ENCODE measurements around the gene PRADC1. TPM values are rescaled to one million over a fixed set of nuclear protein-coding genes. Genes with fewer than 3 reads are reported as not detected.

PRADC1 gene
- total and polyA plus RNA-seq, 9 of the 15 experiments (the other 6 are each of a cell fraction or from before 2014, with no cell fraction given), result 7.3 to 47.4 (median 34.2) TPM

- Histone ChIP-seq H3K27ac (ENCODE audit: extremely low read depth, low read depth, low read length) (no peak overlapping the region), H3K4me2 (ENCODE audit: insufficient read depth, low read length) (no peak overlapping the region), H3K9me1 (ENCODE audit: control insufficient read depth, insufficient read depth, low read length) (no peaks in the 10 kb centered on the region), H3K4me3 (no peak overlapping the region), H3K79me2 (ENCODE audit: control insufficient read depth, insufficient read depth, low read length) (no peaks in the 10 kb centered on the region), H3K4me1 (replicated peaks in 1 of 2; ENCODE audit: control insufficient read depth in 2 of 2, insufficient read depth in 2 of 2, low read length in 2 of 2) (peaks cover 0 to 6% of the 10 kb centered on the region in 2 experiments; a peak in 2 of 5 replicates), H3K9me3 (replicated peaks; ENCODE audit: control insufficient read depth, insufficient read depth, low read depth, low read length) (no peaks in the 10 kb centered on the region), H3K27me3 (ENCODE audit: control insufficient read depth in 2 of 2, insufficient read depth in 2 of 2, low read length in 2 of 2) (peaks cover 12 to 29% of the 10 kb centered on the region in 2 experiments; a peak in 4 of 5 replicates), H3K9ac (ENCODE audit: insufficient read depth in 1 of 2, low read depth in 2 of 2, low read length in 2 of 2) (no peak overlapping the region), H3K36me3 (ENCODE audit: control insufficient read depth, insufficient read depth, low read length) (no peaks in the 10 kb centered on the region), H4K20me1 (replicated peaks; ENCODE audit: control insufficient read depth, insufficient read depth, low read length) (no peaks in the 10 kb centered on the region), H2AFZ (ENCODE audit: low read depth, low read length) (no peak overlapping the region)
- FAIRE-seq, result no peak
- intact Hi-C loops (cut with micrococcal nuclease) (no loop called here), in situ Hi-C loops (cut with MboI) (no loop called here)
- no peak for ATAC-seq
- BruUV-seq (replicated peaks), result no TSS peak
- DNase-seq (ENCODE audit: extremely low read depth in 1 of 4, low spot score in 3 of 4), result no peak
- ChIA-PET CTCF (ENCODE audit: low intra/inter-chr PET ratio) (no interaction called here), POLR2A (no interaction called here)
- TF ChIP-seq YY1 (IDR thresholded peaks at IDR 0.05; ENCODE audit: borderline replicate concordance in 1 of 3, control insufficient read depth in 1 of 3, extremely low read depth in 1 of 3, insufficient read depth in 3 of 3, insufficient read length in 1 of 3, insufficient replicate concordance in 2 of 3, low read depth in 1 of 3, low read length in 2 of 3) (no peak), SRSF9 (IDR thresholded peaks at IDR 0.05; ENCODE audit: borderline replicate concordance, low read depth, low read length) (no peak), HDAC1 (IDR thresholded peaks at IDR 0.05) (no peak), MEIS2 (IDR thresholded peaks at IDR 0.05; ENCODE audit: partially characterized antibody) (no peak), ARID3A (IDR thresholded peaks at IDR 0.05; ENCODE audit: borderline replicate concordance, low read depth, low read length) (no peak), POU5F1 (IDR thresholded peaks at IDR 0.05; ENCODE audit: borderline replicate concordance, low read depth, low read length, partially characterized antibody) (no peak), PHTF2 (CRISPR knock-in tag; IDR thresholded peaks at IDR 0.05) (no peak), ZNF133 (CRISPR knock-in tag; IDR thresholded peaks at IDR 0.05) (no peak), NFE2 (IDR thresholded peaks at IDR 0.05; ENCODE audit: low read depth) (no peak), ZNF696 (CRISPR knock-in tag; conservative IDR thresholded peaks at IDR 0.05) (no peak), ZNF444 (CRISPR knock-in tag; IDR thresholded peaks at IDR 0.05) (no peak), FOXK1 (CRISPR knock-in tag; IDR thresholded peaks at IDR 0.05; ENCODE audit: borderline replicate concordance) (no peak)
- TF ChIP-seq, protein P1, sequence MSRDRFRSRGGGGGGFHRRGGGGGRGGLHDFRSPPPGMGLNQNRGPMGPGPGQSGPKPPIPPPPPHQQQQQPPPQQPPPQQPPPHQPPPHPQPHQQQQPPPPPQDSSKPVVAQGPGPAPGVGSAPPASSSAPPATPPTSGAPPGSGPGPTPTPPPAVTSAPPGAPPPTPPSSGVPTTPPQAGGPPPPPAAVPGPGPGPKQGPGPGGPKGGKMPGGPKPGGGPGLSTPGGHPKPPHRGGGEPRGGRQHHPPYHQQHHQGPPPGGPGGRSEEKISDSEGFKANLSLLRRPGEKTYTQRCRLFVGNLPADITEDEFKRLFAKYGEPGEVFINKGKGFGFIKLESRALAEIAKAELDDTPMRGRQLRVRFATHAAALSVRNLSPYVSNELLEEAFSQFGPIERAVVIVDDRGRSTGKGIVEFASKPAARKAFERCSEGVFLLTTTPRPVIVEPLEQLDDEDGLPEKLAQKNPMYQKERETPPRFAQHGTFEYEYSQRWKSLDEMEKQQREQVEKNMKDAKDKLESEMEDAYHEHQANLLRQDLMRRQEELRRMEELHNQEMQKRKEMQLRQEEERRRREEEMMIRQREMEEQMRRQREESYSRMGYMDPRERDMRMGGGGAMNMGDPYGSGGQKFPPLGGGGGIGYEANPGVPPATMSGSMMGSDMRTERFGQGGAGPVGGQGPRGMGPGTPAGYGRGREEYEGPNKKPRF (IDR thresholded peaks at IDR 0.05; ENCODE audit: low read depth, low read length), result no peak
- TF ChIP-seq, protein P2, sequence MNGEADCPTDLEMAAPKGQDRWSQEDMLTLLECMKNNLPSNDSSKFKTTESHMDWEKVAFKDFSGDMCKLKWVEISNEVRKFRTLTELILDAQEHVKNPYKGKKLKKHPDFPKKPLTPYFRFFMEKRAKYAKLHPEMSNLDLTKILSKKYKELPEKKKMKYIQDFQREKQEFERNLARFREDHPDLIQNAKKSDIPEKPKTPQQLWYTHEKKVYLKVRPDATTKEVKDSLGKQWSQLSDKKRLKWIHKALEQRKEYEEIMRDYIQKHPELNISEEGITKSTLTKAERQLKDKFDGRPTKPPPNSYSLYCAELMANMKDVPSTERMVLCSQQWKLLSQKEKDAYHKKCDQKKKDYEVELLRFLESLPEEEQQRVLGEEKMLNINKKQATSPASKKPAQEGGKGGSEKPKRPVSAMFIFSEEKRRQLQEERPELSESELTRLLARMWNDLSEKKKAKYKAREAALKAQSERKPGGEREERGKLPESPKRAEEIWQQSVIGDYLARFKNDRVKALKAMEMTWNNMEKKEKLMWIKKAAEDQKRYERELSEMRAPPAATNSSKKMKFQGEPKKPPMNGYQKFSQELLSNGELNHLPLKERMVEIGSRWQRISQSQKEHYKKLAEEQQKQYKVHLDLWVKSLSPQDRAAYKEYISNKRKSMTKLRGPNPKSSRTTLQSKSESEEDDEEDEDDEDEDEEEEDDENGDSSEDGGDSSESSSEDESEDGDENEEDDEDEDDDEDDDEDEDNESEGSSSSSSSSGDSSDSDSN (IDR thresholded peaks at IDR 0.05; ENCODE audit: borderline replicate concordance in 1 of 2, low read depth in 2 of 2, low read length in 2 of 2), result no peak
These were observed 35.5 kb downstream of the PRADC1 start for GRCh38 chr2:73197579-73197978.

Data from K562 (cell line).